ENCODE measurements around the gene GPR152. TPM values are rescaled to one million over a fixed set of nuclear protein-coding genes. Genes with fewer than 3 reads are reported as not detected.

The GPR152 gene
- total RNA-seq, 2 experiments from 2014 or later, result not detected

GRCh38 chr11:67435727-67436458, 16.6 kb downstream of the GPR152 start:
- Mint-ChIP-seq H3K27ac (peak overlapping the region; percentile 98), H3K4me1 (ENCODE audit: low read depth) (peaks cover 65% of the 10 kb centered on the region), H3K27me3 (no peaks in the 10 kb centered on the region), H3K36me3 (ENCODE audit: low read depth) (peaks cover 68% of the 10 kb centered on the region), H3K4me3 (peak overlapping the region; percentile 98), H3K9me3 (no peaks in the 10 kb centered on the region)
- ChIA-PET POLR2A (interaction anchor here (0.6 to 17.7 kb wide), 19 partner anchors 7 to 1937 kb away, joined by 3 to 411 read pairs (median 21); partner anchors contain the start of genes AIP, CABP4, CARNS1 and CLCF1), CTCF (interaction anchor here (0.9 to 4.3 kb wide), 4 partner anchors 29 to 90 kb away, joined by 3 to 21 read pairs (median 4); partner anchors contain the start of gene PPP1CA)
- peak overlapping the region in 1 of 2 donors; percentile 94 for H3K27ac ChIP-seq (ENCODE audit: low read depth in 1 of 2, low read length in 2 of 2)
- TF ChIP-seq CTCF (IDR thresholded peaks at IDR 0.05), result no peak
- H3K9me3 ChIP-seq (ENCODE audit: control insufficient read depth in 1 of 2, insufficient read depth in 1 of 2, low read length in 2 of 2), result no peaks in the 10 kb centered on the region
- ATAC-seq (ENCODE audit: poor library complexity), result no peak
- H3K27me3 ChIP-seq (ENCODE audit: control insufficient read depth in 1 of 2, insufficient read depth in 2 of 2, low read length in 2 of 2), result no peaks in the 10 kb centered on the region
- H3K36me3 ChIP-seq (ENCODE audit: insufficient read depth, low read length), result peaks cover 51% of the 10 kb centered on the region
- H3K4me1 ChIP-seq (ENCODE audit: insufficient read depth, low read length), result peaks cover 79% of the 10 kb centered on the region
- H3K4me3 ChIP-seq (ENCODE audit: low read length), result peak overlapping the region; percentile 97
- intact Hi-C loops (cut with DNase I, micrococcal nuclease), result loop anchor here (2.0 kb wide), 5 partner anchors 27 to 71 kb away; partner anchors contain the start of genes PPP1CA (in 1 of the 2) and TMEM134 (in 1 of the 2)
- no peak for DNase-seq

GRCh38 chr11:67435031-67435726, 17.4 kb downstream of the GPR152 start:
- CTCF ChIA-PET, result no interaction called here

More at GRCh38 chr11:67435031-67435726, 17.4 kb downstream of the GPR152 start:
- no peaks in the 10 kb centered on the region for H3K27me3 ChIP-seq (ENCODE audit: control insufficient read depth in 1 of 2, insufficient read depth in 2 of 2, low read length in 2 of 2)
- peak overlapping the region; percentile 52 to 94 for H3K27ac ChIP-seq (ENCODE audit: low read depth in 1 of 2, low read length in 2 of 2)
- H3K36me3 ChIP-seq (ENCODE audit: insufficient read depth, low read length), result peaks cover 51% of the 10 kb centered on the region
- H3K4me3 ChIP-seq (ENCODE audit: low read length), result peak overlapping the region; percentile 97
- Mint-ChIP-seq H3K36me3 (ENCODE audit: low read depth) (peaks cover 68% of the 10 kb centered on the region), H3K4me1 (ENCODE audit: low read depth) (peaks cover 58% of the 10 kb centered on the region), H3K27me3 (no peaks in the 10 kb centered on the region), H3K27ac (peak overlapping the region; percentile 78), H3K4me3 (peak overlapping the region; percentile 98), H3K9me3 (no peaks in the 10 kb centered on the region)
- H3K4me1 ChIP-seq (ENCODE audit: insufficient read depth, low read length), result peaks cover 77% of the 10 kb centered on the region
- ATAC-seq (ENCODE audit: poor library complexity) (no peak), DNase-seq (peak in 1 of 14 experiments; percentile 37)
- intact Hi-C loops (cut with DNase I, micrococcal nuclease), result loop anchor here in 1 of 2 experiments (2.0 kb wide), 1 partner anchor 28 kb away; no protein-coding TSS in a partner anchor
- TF ChIP-seq CTCF (IDR thresholded peaks at IDR 0.05), result no peak
- POLR2A ChIA-PET, result interaction anchor here (1.3 to 17.7 kb wide), 9 partner anchors 9 to 50 kb away, joined by 6 to 411 read pairs (median 87); partner anchors contain the start of genes AIP, CARNS1, PPP1CA and TBC1D10C
- no peaks in the 10 kb centered on the region for H3K9me3 ChIP-seq (ENCODE audit: control insufficient read depth in 1 of 2, insufficient read depth in 1 of 2, low read length in 2 of 2)
